SK-N-SH (cell line): Measurements from ENCODE around the gene IFITM5.

Experiments
- CTCF ChIP-seq: fragments of 200-600 bp; sonication (generic); IDR thresholded peaks from 2 replicates; pipeline ENCODE4 v1.6.1; 2017; ENCODE audit warnings: antibody characterized with exemption, mild to moderate bottlenecking, moderate library complexity
- PBX3 ChIP-seq: IDR thresholded peaks from 2 replicates; pipeline ENCODE4; 2012
- POLR2AphosphoS5 ChIP-seq: IDR thresholded peaks from 2 replicates; pipeline ENCODE4 v1.6.1; 2012; ENCODE audit warnings: low read depth, low read length
- RAD21 ChIP-seq: IDR thresholded peaks from 2 replicates; pipeline ENCODE4 v1.6.1; 2012; ENCODE audit warnings: mild to moderate bottlenecking, low read length
- RFX5 ChIP-seq: IDR thresholded peaks from 2 replicates; pipeline ENCODE4 v1.6.1; 2012; ENCODE audit warnings: mild to moderate bottlenecking, improper control_type of control experiment, low read length
- SMC3 ChIP-seq: IDR thresholded peaks from 2 replicates; pipeline ENCODE4 v1.6.1; 2012; ENCODE audit warnings: low read depth, low read length, improper control_type of control experiment
- YY1 ChIP-seq: IDR thresholded peaks from 2 replicates; pipeline ENCODE4 v1.4.0; 2012; ENCODE audit warnings: low read depth, mild to moderate bottlenecking

- no peak for TF ChIP-seq YY1
- no peak for TF ChIP-seq RFX5
- no peak for TF ChIP-seq CTCF
- no peak for TF ChIP-seq PBX3
- no peak for TF ChIP-seq POLR2AphosphoS5
- TF ChIP-seq RAD21, result no peak
- no peak for TF ChIP-seq SMC3
These were observed 26.7 kb upstream of the IFITM5 start for GRCh38 chr11:325796-326591.
